Measurements from ENCODE around the gene ERGIC3.

The ERGIC3 gene

DNA sequence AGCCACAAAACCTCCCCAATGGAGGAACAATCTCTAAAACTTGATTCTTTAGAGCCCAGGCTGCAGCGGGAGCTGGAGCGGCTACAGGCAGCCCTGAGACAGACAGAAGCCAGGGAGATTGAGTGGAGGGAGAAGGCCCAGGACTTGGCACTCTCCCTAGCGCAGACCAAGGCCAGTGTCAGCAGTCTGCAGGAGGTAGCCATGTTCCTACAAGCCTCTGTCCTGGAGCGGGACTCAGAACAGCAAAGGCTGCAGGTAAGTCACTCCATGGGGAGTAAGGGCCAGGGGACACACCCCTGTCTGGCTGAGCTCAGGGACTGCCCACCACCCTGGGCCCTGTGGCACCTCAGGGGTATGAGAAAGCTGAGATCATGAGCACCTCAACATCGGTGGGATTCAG, 37.1 kb upstream of the ERGIC3 start:
- no peak for TF ChIP-seq EP300 (IDR thresholded peaks at IDR 0.05; ENCODE audit: borderline replicate concordance)
- no peak for TF ChIP-seq RAD21 (IDR thresholded peaks at IDR 0.05; ENCODE audit: low read depth)
- TF ChIP-seq TCF12 (IDR thresholded peaks at IDR 0.05; ENCODE audit: low read depth): no peak
- TF ChIP-seq, protein P1, sequence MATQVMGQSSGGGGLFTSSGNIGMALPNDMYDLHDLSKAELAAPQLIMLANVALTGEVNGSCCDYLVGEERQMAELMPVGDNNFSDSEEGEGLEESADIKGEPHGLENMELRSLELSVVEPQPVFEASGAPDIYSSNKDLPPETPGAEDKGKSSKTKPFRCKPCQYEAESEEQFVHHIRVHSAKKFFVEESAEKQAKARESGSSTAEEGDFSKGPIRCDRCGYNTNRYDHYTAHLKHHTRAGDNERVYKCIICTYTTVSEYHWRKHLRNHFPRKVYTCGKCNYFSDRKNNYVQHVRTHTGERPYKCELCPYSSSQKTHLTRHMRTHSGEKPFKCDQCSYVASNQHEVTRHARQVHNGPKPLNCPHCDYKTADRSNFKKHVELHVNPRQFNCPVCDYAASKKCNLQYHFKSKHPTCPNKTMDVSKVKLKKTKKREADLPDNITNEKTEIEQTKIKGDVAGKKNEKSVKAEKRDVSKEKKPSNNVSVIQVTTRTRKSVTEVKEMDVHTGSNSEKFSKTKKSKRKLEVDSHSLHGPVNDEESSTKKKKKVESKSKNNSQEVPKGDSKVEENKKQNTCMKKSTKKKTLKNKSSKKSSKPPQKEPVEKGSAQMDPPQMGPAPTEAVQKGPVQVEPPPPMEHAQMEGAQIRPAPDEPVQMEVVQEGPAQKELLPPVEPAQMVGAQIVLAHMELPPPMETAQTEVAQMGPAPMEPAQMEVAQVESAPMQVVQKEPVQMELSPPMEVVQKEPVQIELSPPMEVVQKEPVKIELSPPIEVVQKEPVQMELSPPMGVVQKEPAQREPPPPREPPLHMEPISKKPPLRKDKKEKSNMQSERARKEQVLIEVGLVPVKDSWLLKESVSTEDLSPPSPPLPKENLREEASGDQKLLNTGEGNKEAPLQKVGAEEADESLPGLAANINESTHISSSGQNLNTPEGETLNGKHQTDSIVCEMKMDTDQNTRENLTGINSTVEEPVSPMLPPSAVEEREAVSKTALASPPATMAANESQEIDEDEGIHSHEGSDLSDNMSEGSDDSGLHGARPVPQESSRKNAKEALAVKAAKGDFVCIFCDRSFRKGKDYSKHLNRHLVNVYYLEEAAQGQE (IDR thresholded peaks at IDR 0.05; ENCODE audit: low read depth): no peak
- TF ChIP-seq NFIC (IDR thresholded peaks at IDR 0.05): no peak
- TF ChIP-seq, protein P2, sequence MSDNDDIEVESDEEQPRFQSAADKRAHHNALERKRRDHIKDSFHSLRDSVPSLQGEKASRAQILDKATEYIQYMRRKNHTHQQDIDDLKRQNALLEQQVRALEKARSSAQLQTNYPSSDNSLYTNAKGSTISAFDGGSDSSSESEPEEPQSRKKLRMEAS (IDR thresholded peaks at IDR 0.05): no peak
- TF ChIP-seq EGR1 (IDR thresholded peaks at IDR 0.05): no peak
- TF ChIP-seq USF1 (IDR thresholded peaks at IDR 0.05): no peak
- TF ChIP-seq FOXM1 (IDR thresholded peaks at IDR 0.05; ENCODE audit: borderline replicate concordance, low read depth): no peak
- TF ChIP-seq CREB1 (IDR thresholded peaks at IDR 0.05; ENCODE audit: low read depth): no peak
- TF ChIP-seq YY1 (IDR thresholded peaks at IDR 0.05; ENCODE audit: low read depth): no peak
- TF ChIP-seq CEBPB (IDR thresholded peaks at IDR 0.05): no peak
- no peak for TF ChIP-seq TAF1 (IDR thresholded peaks at IDR 0.05; ENCODE audit: low read depth)

DNA sequence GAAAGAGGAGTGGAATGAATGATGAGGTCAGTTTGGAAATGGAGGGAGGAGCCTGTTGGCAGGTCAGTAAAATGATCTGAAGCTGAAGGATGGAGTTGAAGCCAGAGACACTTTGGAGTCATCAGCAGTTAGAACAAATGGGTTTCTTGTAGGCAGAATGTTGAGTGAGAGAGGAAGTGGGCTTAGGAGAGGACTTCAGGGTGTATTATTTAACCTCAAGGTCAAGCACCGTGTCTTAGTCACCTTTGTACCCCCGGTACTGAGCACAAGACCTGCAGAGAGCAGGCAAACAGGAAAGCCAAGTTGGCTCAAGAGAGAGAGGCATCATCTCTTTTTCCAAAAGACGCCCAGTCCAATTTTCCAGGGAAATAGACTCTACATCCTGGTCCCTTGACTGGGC, 35.7 kb upstream of the ERGIC3 start:
- TF ChIP-seq CREB1 (IDR thresholded peaks at IDR 0.05; ENCODE audit: low read depth) (no peak), TCF12 (IDR thresholded peaks at IDR 0.05; ENCODE audit: low read depth) (no peak), EP300 (IDR thresholded peaks at IDR 0.05; ENCODE audit: borderline replicate concordance) (no peak), ZBTB7A (IDR thresholded peaks at IDR 0.05; ENCODE audit: low read depth) (no peak), FOXM1 (IDR thresholded peaks at IDR 0.05; ENCODE audit: borderline replicate concordance, low read depth) (no peak), YY1 (IDR thresholded peaks at IDR 0.05; ENCODE audit: low read depth) (no peak), USF1 (IDR thresholded peaks at IDR 0.05) (no peak), CEBPB (IDR thresholded peaks at IDR 0.05) (no peak), TEAD4 (IDR thresholded peaks at IDR 0.05) (no peak), TAF1 (IDR thresholded peaks at IDR 0.05; ENCODE audit: low read depth) (no peak), EGR1 (IDR thresholded peaks at IDR 0.05) (no peak)
- TF ChIP-seq, protein P1 (IDR thresholded peaks at IDR 0.05; ENCODE audit: low read depth): no peak
- TF ChIP-seq, protein P2 (IDR thresholded peaks at IDR 0.05): no peak

DNA sequence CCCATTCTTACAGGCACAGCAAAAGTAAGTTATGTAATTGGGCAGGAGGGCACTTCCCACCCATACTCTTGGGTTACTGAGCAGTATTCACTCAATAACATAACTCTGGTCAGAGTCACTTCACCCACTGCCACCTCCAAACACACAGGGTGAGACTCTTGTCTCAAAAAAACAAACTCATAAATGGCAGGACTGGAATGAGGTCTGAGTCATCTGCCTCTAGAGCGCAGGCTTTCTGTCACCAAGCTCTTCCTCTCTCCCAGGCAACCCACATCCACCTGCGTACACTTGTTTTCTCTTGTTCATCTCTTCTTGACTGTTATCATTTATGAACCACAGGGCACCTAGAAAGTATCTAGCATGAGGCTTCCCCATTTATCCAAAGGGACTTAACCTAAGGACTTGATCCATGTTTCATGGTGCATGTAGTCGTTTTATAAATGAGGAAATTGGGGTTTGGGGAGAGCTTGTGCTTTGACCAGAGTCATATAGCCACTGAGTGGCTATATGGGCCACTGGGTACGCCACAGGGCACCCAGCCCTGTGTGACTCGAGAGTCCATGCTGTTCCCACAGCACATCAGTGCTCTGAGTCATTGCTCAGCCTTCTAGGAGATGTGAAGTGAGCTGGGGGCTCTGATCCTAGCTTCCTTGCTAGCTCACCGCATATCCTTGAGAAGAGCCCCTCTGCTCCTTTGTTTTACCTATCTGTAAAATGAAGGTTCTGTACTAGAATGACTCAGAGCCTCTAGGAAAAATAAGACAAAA, 34.8 kb upstream of the ERGIC3 start:
- TF ChIP-seq YY1 (IDR thresholded peaks at IDR 0.05; ENCODE audit: low read depth) (no peak), EGR1 (IDR thresholded peaks at IDR 0.05) (no peak), USF1 (IDR thresholded peaks at IDR 0.05) (no peak), TAF1 (IDR thresholded peaks at IDR 0.05; ENCODE audit: low read depth) (no peak), FOXM1 (IDR thresholded peaks at IDR 0.05; ENCODE audit: borderline replicate concordance, low read depth) (no peak), TCF12 (IDR thresholded peaks at IDR 0.05; ENCODE audit: low read depth) (no peak), RAD21 (IDR thresholded peaks at IDR 0.05; ENCODE audit: low read depth) (no peak), TEAD4 (IDR thresholded peaks at IDR 0.05) (no peak), NFIC (IDR thresholded peaks at IDR 0.05) (no peak), CREB1 (IDR thresholded peaks at IDR 0.05; ENCODE audit: low read depth) (no peak), EP300 (IDR thresholded peaks at IDR 0.05; ENCODE audit: borderline replicate concordance) (no peak), ZBTB7A (IDR thresholded peaks at IDR 0.05; ENCODE audit: low read depth) (no peak), CEBPB (IDR thresholded peaks at IDR 0.05) (no peak)
- TF ChIP-seq, protein P1 (IDR thresholded peaks at IDR 0.05; ENCODE audit: low read depth): no peak
- TF ChIP-seq, protein P2 (IDR thresholded peaks at IDR 0.05): no peak
